ENCODE data around the gene CLEC2B.

Gene CLEC2B

DNA sequence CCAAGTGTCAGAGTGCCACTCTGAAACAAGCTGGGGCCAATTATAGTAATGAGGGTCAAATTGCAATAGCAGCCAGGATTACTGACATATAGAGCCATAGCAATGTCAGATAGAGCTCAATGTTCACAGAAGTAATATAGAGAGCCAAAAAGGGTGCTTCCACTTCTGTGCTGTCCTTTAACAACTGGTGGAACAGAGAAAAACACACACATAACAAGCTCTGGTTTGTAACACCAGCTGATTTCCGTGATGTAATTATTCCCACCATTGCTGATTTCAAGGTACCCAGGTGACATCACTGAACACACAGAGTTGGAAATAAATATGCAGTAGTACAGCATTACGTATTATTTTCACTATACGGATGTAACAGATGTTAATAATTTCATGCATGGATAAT is 3.0 kb upstream of the CLEC2B start:
- DNase-seq (ENCODE audit: low read depth), result no peak
- no peak overlapping the region for H3K4me3 ChIP-seq (replicated peaks; ENCODE audit: low read depth, low read length)
- TF ChIP-seq CTCF (IDR thresholded peaks at IDR 0.05; ENCODE audit: low read length, missing control alignments), result no peak

DNA sequence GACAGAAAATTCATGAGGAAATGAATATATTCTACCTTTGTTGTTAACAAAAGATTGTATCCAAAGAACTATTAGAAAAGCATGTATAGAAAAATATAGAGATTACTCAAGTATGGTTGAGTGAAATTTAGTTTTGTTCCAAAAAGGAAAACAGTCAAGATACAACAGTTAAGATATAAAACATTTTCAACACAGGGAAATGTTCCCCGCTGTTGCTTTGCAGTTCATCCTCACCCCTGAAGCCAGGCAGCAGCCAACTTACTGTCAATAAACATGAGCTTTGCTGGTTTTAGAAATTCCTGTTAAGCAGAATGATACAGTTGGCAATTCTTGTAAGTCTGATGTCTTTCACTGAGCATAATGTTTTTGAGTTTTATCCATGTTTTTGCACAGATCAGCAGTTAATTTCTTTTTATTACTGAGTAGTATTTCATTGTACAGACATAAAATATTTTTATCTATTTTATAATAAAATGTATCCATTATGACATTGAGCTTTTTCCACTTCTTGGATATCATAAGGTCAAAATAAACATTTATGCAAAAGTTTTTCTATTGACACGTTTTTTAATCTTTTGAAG is 1.2 kb upstream of the CLEC2B start:
- H3K4me3 ChIP-seq (replicated peaks; ENCODE audit: low read depth, low read length), result peak overlapping the region; percentile 54
- peak; percentile 20 for DNase-seq (ENCODE audit: low read depth)
- no peak for TF ChIP-seq CTCF (IDR thresholded peaks at IDR 0.05; ENCODE audit: low read length, missing control alignments)

DNA sequence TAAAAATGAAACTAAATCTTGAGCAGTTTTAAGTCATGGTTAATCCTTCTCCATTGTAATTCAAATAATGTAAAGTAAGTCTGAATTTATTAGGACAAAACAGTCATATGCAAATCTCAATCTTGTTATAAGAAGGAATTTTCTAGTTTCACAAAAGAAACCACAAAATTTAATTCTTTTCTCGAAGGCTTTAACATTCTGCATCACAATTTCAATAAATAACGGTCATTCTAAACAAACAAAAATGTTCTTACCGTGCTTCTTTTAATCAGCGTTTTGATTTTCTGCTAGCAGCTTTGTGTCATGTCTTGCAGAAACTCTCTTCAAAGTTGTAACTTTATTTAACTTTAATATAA is 225 bp downstream of the CLEC2B start:
- TF ChIP-seq CTCF (IDR thresholded peaks at IDR 0.05; ENCODE audit: low read length, missing control alignments), result no peak
- DNase-seq (ENCODE audit: low read depth), result peak; percentile 10
- peak overlapping the region; percentile 54 for H3K4me3 ChIP-seq (replicated peaks; ENCODE audit: low read depth, low read length)

GRCh38 chr12:9868311-9868801 is 798 bp downstream of the CLEC2B start:
- TF ChIP-seq CTCF (IDR thresholded peaks at IDR 0.05; ENCODE audit: low read length, missing control alignments), result no peak
- peak overlapping the region; percentile 54 for H3K4me3 ChIP-seq (replicated peaks; ENCODE audit: low read depth, low read length)
- DNase-seq (ENCODE audit: low read depth), result no peak

DNA sequence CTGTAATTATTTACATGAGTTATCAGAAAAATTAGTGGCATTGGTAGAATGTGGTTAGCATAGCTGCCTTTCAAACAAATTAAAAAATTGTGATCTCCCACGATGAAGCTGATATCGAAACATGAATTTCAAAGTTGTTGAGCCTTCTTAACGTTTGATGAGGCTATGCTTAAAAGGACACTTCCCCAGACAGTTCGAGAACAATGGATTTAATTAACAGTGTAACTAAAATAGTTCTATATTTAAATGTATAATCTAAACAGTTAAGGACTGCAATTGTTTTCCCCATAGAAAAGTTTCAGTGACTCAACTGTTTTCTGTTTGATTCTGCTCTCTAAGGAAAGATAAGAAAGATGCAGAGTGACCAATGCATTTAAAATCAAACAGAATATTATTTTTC is 1.6 kb downstream of the CLEC2B start:
- no peak for DNase-seq (ENCODE audit: low read depth)
- no peak for TF ChIP-seq CTCF (IDR thresholded peaks at IDR 0.05; ENCODE audit: low read length, missing control alignments)
- H3K4me3 ChIP-seq (replicated peaks; ENCODE audit: low read depth, low read length), result peak overlapping the region; percentile 6

- no peak overlapping the region for H3K4me3 ChIP-seq (replicated peaks; ENCODE audit: low read depth, low read length)
- no peak for TF ChIP-seq CTCF (IDR thresholded peaks at IDR 0.05; ENCODE audit: low read length, missing control alignments)
- DNase-seq (ENCODE audit: low read depth), result no peak
Observed at GRCh38 chr12:9866860-9867269, 2.3 kb downstream of the CLEC2B start.

All from fibroblast of pulmonary artery (primary cell).